ENCODE measurements around the gene TSC22D1. TPM values are rescaled to one million over a fixed set of nuclear protein-coding genes. Genes with fewer than 3 reads are reported as not detected.

TSC22D1 gene
- polyA plus RNA-seq, 1 donor (not counting 4 experiments of a cell fraction or from before 2014, with no cell fraction given), result 177 TPM

DNA sequence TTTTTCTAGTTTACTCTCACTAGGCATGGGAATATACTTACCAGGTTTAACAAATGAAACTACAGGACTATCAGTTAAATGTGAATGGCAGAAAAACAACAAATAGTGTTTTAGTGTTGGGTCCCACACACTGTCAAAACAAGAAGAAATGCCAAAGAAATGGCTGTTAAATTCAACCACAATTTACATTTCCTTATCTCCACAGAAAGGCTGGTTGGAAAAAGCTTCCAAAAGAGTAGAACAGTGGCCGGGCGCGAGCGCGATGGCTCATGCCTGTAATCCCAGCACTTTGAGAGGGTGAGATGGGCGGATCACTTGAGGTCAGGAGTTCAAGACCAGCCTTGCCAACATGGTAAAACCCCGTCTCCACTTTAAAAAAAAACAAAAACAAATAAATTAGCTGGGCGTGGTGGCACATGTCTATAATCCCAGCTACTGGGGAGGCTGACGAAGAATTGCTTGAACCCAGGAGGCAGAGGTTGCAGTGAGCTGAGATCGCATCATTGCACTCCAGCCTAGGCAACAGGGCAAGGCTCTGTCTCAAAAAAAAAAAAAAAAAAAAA is 136.0 kb downstream of the TSC22D1 start:
- Histone ChIP-seq H3K9me3 (ENCODE audit: control insufficient read depth, low read depth, low read length) (no peaks in the 10 kb centered on the region), H3K9ac (ENCODE audit: control insufficient read depth, extremely low read depth, insufficient read depth, low read length) (no peak overlapping the region), H3K79me2 (ENCODE audit: control insufficient read depth, insufficient read depth, low read length) (peaks cover 12% of the 10 kb centered on the region), H4K20me1 (ENCODE audit: control insufficient read depth, extremely low read depth, insufficient read depth, low read length) (no peaks in the 10 kb centered on the region), H3K27me3 (ENCODE audit: control insufficient read depth, extremely low read depth, insufficient read depth, low read length) (no peaks in the 10 kb centered on the region), H3K9me1 (ENCODE audit: control insufficient read depth, extremely low read depth, insufficient read depth, low read length) (no peaks in the 10 kb centered on the region), H3K4me2 (ENCODE audit: control insufficient read depth, extremely low read depth, insufficient read depth, low read depth, low read length) (no peak overlapping the region), H3K4me3 (ENCODE audit: control insufficient read depth in 2 of 3, extremely low read depth in 1 of 3, insufficient read depth in 2 of 3, low read depth in 1 of 3, low read length in 3 of 3) (no peak overlapping the region), H3K36me3 (ENCODE audit: control insufficient read depth in 2 of 2, extremely low read depth in 1 of 2, insufficient read depth in 2 of 2, low read length in 2 of 2) (no peaks in the 10 kb centered on the region), H3K27ac (ENCODE audit: control insufficient read depth, insufficient read depth, low read length) (no peak overlapping the region), H2AFZ (ENCODE audit: control insufficient read depth, low read length) (no peak overlapping the region), H3K4me1 (ENCODE audit: control insufficient read depth, extremely low read depth, insufficient read depth, low read length) (peaks cover 6% of the 10 kb centered on the region)
- FAIRE-seq (no peak), DNase-seq (ENCODE audit: low read depth, low spot score) (no peak)
- TF ChIP-seq, protein P1, sequence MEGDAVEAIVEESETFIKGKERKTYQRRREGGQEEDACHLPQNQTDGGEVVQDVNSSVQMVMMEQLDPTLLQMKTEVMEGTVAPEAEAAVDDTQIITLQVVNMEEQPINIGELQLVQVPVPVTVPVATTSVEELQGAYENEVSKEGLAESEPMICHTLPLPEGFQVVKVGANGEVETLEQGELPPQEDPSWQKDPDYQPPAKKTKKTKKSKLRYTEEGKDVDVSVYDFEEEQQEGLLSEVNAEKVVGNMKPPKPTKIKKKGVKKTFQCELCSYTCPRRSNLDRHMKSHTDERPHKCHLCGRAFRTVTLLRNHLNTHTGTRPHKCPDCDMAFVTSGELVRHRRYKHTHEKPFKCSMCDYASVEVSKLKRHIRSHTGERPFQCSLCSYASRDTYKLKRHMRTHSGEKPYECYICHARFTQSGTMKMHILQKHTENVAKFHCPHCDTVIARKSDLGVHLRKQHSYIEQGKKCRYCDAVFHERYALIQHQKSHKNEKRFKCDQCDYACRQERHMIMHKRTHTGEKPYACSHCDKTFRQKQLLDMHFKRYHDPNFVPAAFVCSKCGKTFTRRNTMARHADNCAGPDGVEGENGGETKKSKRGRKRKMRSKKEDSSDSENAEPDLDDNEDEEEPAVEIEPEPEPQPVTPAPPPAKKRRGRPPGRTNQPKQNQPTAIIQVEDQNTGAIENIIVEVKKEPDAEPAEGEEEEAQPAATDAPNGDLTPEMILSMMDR (optimal IDR thresholded peaks at IDR 0.05 in 1 of 3, IDR thresholded peaks at IDR 0.05 in 1 of 3, conservative IDR thresholded peaks at IDR 0.05 in 1 of 3; ENCODE audit: extremely low read depth in 1 of 3, insufficient read depth in 2 of 3, low read length in 3 of 3), result no peak
- TF ChIP-seq EZH2 (IDR thresholded peaks at IDR 0.05; ENCODE audit: low read length), result no peak
- dilution Hi-C loops (cut with MboI; ENCODE audit: extremely low pct_ligation_motif_present, low sequenced_read_pairs), result loop anchor here (25.0 kb wide), 1 partner anchor 403 kb away; no protein-coding TSS in a partner anchor

DNA sequence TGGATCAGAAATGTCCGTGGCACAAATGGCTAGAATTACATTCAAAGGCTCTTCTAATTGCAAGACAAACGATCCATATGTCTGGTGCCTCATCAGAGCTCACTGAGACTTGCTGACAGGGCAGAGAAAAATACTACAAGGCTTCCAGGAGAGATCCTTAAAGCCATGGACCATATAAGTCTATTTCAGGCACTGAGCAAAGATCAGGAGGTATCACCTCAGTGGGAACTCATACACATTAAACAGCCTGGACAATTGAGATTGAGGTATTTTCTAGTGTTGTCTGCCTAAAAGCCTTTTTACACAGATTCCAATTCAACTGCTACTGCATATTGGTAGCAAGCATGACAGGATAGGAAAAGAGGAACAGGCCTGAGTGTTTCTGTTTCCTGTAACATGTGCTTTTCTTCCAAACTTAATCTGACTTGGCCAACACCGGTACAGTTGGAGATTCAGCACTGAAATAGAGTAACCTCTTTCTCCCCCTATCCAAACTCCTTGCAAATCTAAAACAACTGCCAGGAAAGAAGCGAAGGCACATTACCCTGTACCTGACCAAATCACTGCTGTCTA is 136.6 kb downstream of the TSC22D1 start:
- DNase-seq (ENCODE audit: low read depth, low spot score), result no peak
- Histone ChIP-seq H3K4me1 (ENCODE audit: control insufficient read depth, extremely low read depth, insufficient read depth, low read length) (peaks cover 8% of the 10 kb centered on the region), H3K9me1 (ENCODE audit: control insufficient read depth, extremely low read depth, insufficient read depth, low read length) (no peaks in the 10 kb centered on the region), H3K79me2 (ENCODE audit: control insufficient read depth, insufficient read depth, low read length) (peaks cover 17% of the 10 kb centered on the region), H3K27me3 (ENCODE audit: control insufficient read depth, extremely low read depth, insufficient read depth, low read length) (no peaks in the 10 kb centered on the region), H3K4me3 (ENCODE audit: control insufficient read depth in 2 of 3, extremely low read depth in 1 of 3, insufficient read depth in 2 of 3, low read depth in 1 of 3, low read length in 3 of 3) (no peak overlapping the region), H4K20me1 (ENCODE audit: control insufficient read depth, extremely low read depth, insufficient read depth, low read length) (no peaks in the 10 kb centered on the region), H3K4me2 (ENCODE audit: control insufficient read depth, extremely low read depth, insufficient read depth, low read depth, low read length) (no peak overlapping the region), H3K27ac (ENCODE audit: control insufficient read depth, insufficient read depth, low read length) (no peak overlapping the region), H3K9ac (ENCODE audit: control insufficient read depth, extremely low read depth, insufficient read depth, low read length) (no peak overlapping the region), H3K36me3 (ENCODE audit: control insufficient read depth in 2 of 2, extremely low read depth in 1 of 2, insufficient read depth in 2 of 2, low read length in 2 of 2) (peaks cover 0 to 3% of the 10 kb centered on the region in 2 experiments), H2AFZ (ENCODE audit: control insufficient read depth, low read length) (no peak overlapping the region), H3K9me3 (ENCODE audit: control insufficient read depth, low read depth, low read length) (no peaks in the 10 kb centered on the region)
- FAIRE-seq, result peak; percentile 52
- dilution Hi-C loops (cut with MboI; ENCODE audit: extremely low pct_ligation_motif_present, low sequenced_read_pairs), result loop anchor here (25.0 kb wide), 1 partner anchor 402 kb away; no protein-coding TSS in a partner anchor
- TF ChIP-seq, protein P1 (optimal IDR thresholded peaks at IDR 0.05 in 1 of 3, IDR thresholded peaks at IDR 0.05 in 1 of 3, conservative IDR thresholded peaks at IDR 0.05 in 1 of 3; ENCODE audit: extremely low read depth in 1 of 3, insufficient read depth in 2 of 3, low read length in 3 of 3), result no peak
- TF ChIP-seq EZH2 (IDR thresholded peaks at IDR 0.05; ENCODE audit: low read length), result no peak

Measured in keratinocyte (primary cell).